ENCODE data around the gene RXRA. TPM values are rescaled to one million over a fixed set of nuclear protein-coding genes. Genes with fewer than 3 reads are reported as not detected.

RXRA gene
- total and polyA plus RNA-seq, 2 of the 4 experiments (the other 2 are of a cell fraction): 7.5 to 17.9 TPM

GRCh38 chr9:134367061-134367460 lies 40.8 kb downstream of the RXRA start:
- H3K4ac ChIP-seq (ENCODE audit: low read depth, low read length): no peak overlapping the region; the same call in 1 of the 2 replicates
- H2BK15ac ChIP-seq (ENCODE audit: low read depth, low read length): no peak overlapping the region
- intact Hi-C loops (cut with micrococcal nuclease): no loop called here
- BruUV-seq (replicated peaks): no TSS peak
- no peaks in the 10 kb centered on the region for H3K27me3 ChIP-seq (ENCODE audit: control insufficient read depth, insufficient read depth, low read length)
- H2BK5ac ChIP-seq (ENCODE audit: low read depth, low read length, poor library complexity, severe bottlenecking): no peak overlapping the region
- no peak overlapping the region for H2AFZ ChIP-seq (replicated peaks; ENCODE audit: low read length, poor library complexity)
- no peak overlapping the region for H2BK120ac ChIP-seq (ENCODE audit: low read depth, low read length)
- H4K91ac ChIP-seq (ENCODE audit: insufficient read depth, low read depth, low read length): no peak overlapping the region
- no peak overlapping the region; the same call in 1 of the 2 replicates for H2AK5ac ChIP-seq (ENCODE audit: low read depth, low read length)
- peaks cover 19% of the 10 kb centered on the region for H3K4me1 ChIP-seq (ENCODE audit: control insufficient read depth, insufficient read depth, low read length)
- no peaks in the 10 kb centered on the region for H3K9me3 ChIP-seq (ENCODE audit: control insufficient read depth, insufficient read depth, low read length)
- peaks cover 19% of the 10 kb centered on the region for H3K9me1 ChIP-seq (ENCODE audit: insufficient read depth, low read length)
- no peak overlapping the region for H3K4me3 ChIP-seq (ENCODE audit: insufficient read depth, low read depth, low read length)
- no peak overlapping the region for H3K4me2 ChIP-seq (ENCODE audit: low read depth, low read length)
- H2BK20ac ChIP-seq (ENCODE audit: low read depth, low read length): no peak overlapping the region
- H3K79me1 ChIP-seq (ENCODE audit: low read depth in 1 of 2, low read length in 2 of 2): peaks cover 18 to 96% of the 10 kb centered on the region in 2 experiments
- no peak overlapping the region for H3K56ac ChIP-seq (ENCODE audit: extremely low read depth, insufficient read depth, low read length)
- H3K9ac ChIP-seq (ENCODE audit: low read depth, low read length): no peak overlapping the region
- no peak overlapping the region for H3K18ac ChIP-seq (ENCODE audit: low read depth, low read length)
- no peak overlapping the region for H3K27ac ChIP-seq (ENCODE audit: insufficient read depth, low read length)
- ChIA-PET CTCF (no interaction called here), POLR2A (ENCODE audit: unreplicated experiment) (no interaction called here)
- in situ Hi-C loops (cut with MboI; ENCODE audit: low sequenced_read_pairs): no loop called here
- peak overlapping the region; percentile 83 for H2AK9ac ChIP-seq (replicated peaks; ENCODE audit: low read depth, low read length, poor library complexity)
- no peak for ATAC-seq (ENCODE audit: low read depth)
- H4K20me1 ChIP-seq (ENCODE audit: insufficient read depth, low read length): peaks cover 100% of the 10 kb centered on the region
- H3K14ac ChIP-seq (replicated peaks; ENCODE audit: low read depth, low read length): no peak overlapping the region
- H4K8ac ChIP-seq (ENCODE audit: low read depth in 2 of 2, low read length in 2 of 2): peak overlapping the region in 1 of 2 experiments; percentile 77; a peak in 1 of 4 replicates
- 100% methylated on average over 1 of the region's 12 CpGs; no CpG with 5 or more reads in 1 of the 2 experiments for WGBS, 2 experiments (ENCODE audit: extremely low coverage in 2 of 2, insufficient read length in 1 of 2)
- dilution Hi-C loops (cut with HindIII; ENCODE audit: low sequenced_read_pairs, unreplicated experiment): no loop called here
- TF ChIP-seq RFX5 (IDR thresholded peaks at IDR 0.05; ENCODE audit: low read depth, low read length) (no peak), RAD21 (IDR thresholded peaks at IDR 0.05; ENCODE audit: low read length) (no peak), CTCF (conservative IDR thresholded peaks at IDR 0.05; ENCODE audit: low read depth, low read length) (no peak), MXI1 (IDR thresholded peaks at IDR 0.05; ENCODE audit: borderline replicate concordance, low read depth, low read length) (no peak), CEBPB (IDR thresholded peaks at IDR 0.05; ENCODE audit: low read depth, low read length) (no peak), MAZ (IDR thresholded peaks at IDR 0.05; ENCODE audit: borderline replicate concordance, low read depth, low read length) (no peak), FOS (IDR thresholded peaks at IDR 0.05; ENCODE audit: low read depth, low read length) (no peak), ELK1 (IDR thresholded peaks at IDR 0.05; ENCODE audit: borderline replicate concordance, low read depth, low read length) (no peak), MAFK (IDR thresholded peaks at IDR 0.05; ENCODE audit: low read depth, low read length) (no peak)
- no peak overlapping the region for H4K5ac ChIP-seq (ENCODE audit: low read depth, low read length)
- H3K36me3 ChIP-seq (ENCODE audit: control insufficient read depth, insufficient read depth, low read length): no peaks in the 10 kb centered on the region
- H3K23ac ChIP-seq (ENCODE audit: low read depth, low read length): no peak overlapping the region
- DNase-seq: no peak
